HCT116 (cell line): ENCODE results near the gene CARD8. TPM values are rescaled to one million over a fixed set of nuclear protein-coding genes. Genes with fewer than 3 reads are reported as not detected.

Experiments
- ATAC-seq: fragments of 200-7000 bp; cut with Tn5 transposase; 2 replicates; pipeline ENCODE4 v1.9.1; 2020; ENCODE audit warnings: mild to moderate bottlenecking, moderate library complexity
- BruUV-seq: library from RNA; stranded (reverse); fragments of 400-500 nt; replicated peaks from 2 replicates; lab custom pipeline; 2021; lab: Mats Ljungman, UMichigan
- CTCF ChIA-PET: fragments of 300-600 bp; sonication (Branson Sonifier 250); formaldehyde crosslinking; loops from one replicate; lab custom pipeline; 2021; ENCODE audit warnings: antibody characterized with exemption; lab: Charles Lee
- POLR2A ChIA-PET: fragments of 300-600, 350-600 bp; sonication (Branson Sonifier 250); formaldehyde crosslinking; loops from one replicate; lab custom pipeline; 2021; ENCODE audit warnings: antibody characterized with exemption; lab: Charles Lee
- RAD21 ChIA-PET, 2 experiments: fragments of 300-600 bp; sonication (Branson Sonifier 250); formaldehyde crosslinking; loops; one replicate each; lab custom pipeline; 2023; ENCODE audit warnings: low total read pairs in 2 of 2; ENCODE audit not compliant: uncharacterized antibody in 2 of 2, unreplicated experiment in 2 of 2, low non-redundant PET in 1 of 2; lab: Charles Lee
- DNase-seq: peaks from one replicate; pipeline ENCODE4 v3.0.0-alpha.2; 2010; ENCODE audit warnings: low read depth, low spot score
- H2AFZ ChIP-seq: fragments of 200-600 bp; shearing (Covaris generic), sonication (generic); 2 replicates; pipeline ENCODE4 v1.6.1; 2017; ENCODE audit warnings: low read depth, mixed run types, mixed read lengths, antibody characterized with exemption, low read length; ENCODE audit not compliant: poor library complexity, severe bottlenecking
- H3K27ac ChIP-seq: 2 replicates; pipeline ENCODE4 v1.5.1; 2012; ENCODE audit warnings: low read depth, low read length
- H3K27me3 ChIP-seq: fragments of 200-600 bp; sonication (generic); 2 replicates; pipeline ENCODE4 v1.6.1; 2016; ENCODE audit warnings: mixed run types, low read length, mixed read lengths; ENCODE audit not compliant: insufficient read depth
- H3K36me3 ChIP-seq, 2 experiments: fragments of 200-500 bp in 1 of 2; fragments of 200-600 bp in 1 of 2; sonication (Bioruptor generic) in 1 of 2; sonication (generic) in 1 of 2; 2 replicates each; pipeline versions ENCODE4 v1.5.1 to v1.6.1; 2014 to 2016; ENCODE audit warnings: low read length in 2 of 2, inconsistent platforms in 1 of 2, mixed read lengths in 1 of 2, mixed run types in 1 of 2; ENCODE audit not compliant: insufficient read depth in 2 of 2, control insufficient read depth in 1 of 2
- H3K4me1 ChIP-seq, 2 experiments: fragments of 200-600 bp in 1 of 2; sonication (generic) in 1 of 2; 2 replicates each; pipeline versions ENCODE4 v1.5.1 to v1.6.1; 2012 to 2017; ENCODE audit warnings: low read length in 2 of 2, inconsistent platforms in 1 of 2, mild to moderate bottlenecking in 1 of 2, mixed read lengths in 1 of 2, mixed run types in 1 of 2, moderate library complexity in 1 of 2; ENCODE audit not compliant: insufficient read depth in 2 of 2, control insufficient read depth in 1 of 2
- H3K4me2 ChIP-seq: fragments of 200-600 bp; sonication (generic); 2 replicates; pipeline ENCODE4 v1.6.1; 2017; ENCODE audit warnings: mixed run types, low read length, mixed read lengths
- H3K4me3 ChIP-seq, 2 experiments: fragments of 200-600 bp in 1 of 2; sonication (generic) in 1 of 2; replicated peaks in 1 of 2; 2 replicates each; pipeline ENCODE4 v1.5.1; 2011 to 2016; ENCODE audit warnings: low read length in 2 of 2, control low read depth in 1 of 2, low read depth in 1 of 2, mild to moderate bottlenecking in 1 of 2, mixed read lengths in 1 of 2, mixed run types in 1 of 2
- H3K79me2 ChIP-seq: fragments of 200-600 bp; sonication (generic); 2 replicates; pipeline ENCODE4 v1.6.1; 2017; ENCODE audit warnings: mild to moderate bottlenecking, mixed run types, low read length, moderate library complexity, mixed read lengths; ENCODE audit not compliant: insufficient read depth
- H3K9ac ChIP-seq: fragments of 200-600 bp; sonication (generic); 2 replicates; pipeline ENCODE4 v1.6.1; 2016; ENCODE audit warnings: low read length, mixed read lengths
- H3K9me2 ChIP-seq: fragments of 200-600 bp; sonication (generic), shearing (Covaris generic); 2 replicates; pipeline ENCODE4 v1.6.1; 2017; ENCODE audit warnings: mixed run types, mild to moderate bottlenecking, moderate library complexity; ENCODE audit not compliant: insufficient read depth
- H3K9me3 ChIP-seq, 2 experiments: fragments of 200-500 bp in 1 of 2; fragments of 200-600 bp in 1 of 2; sonication (Bioruptor generic) in 1 of 2; sonication (generic) in 1 of 2; 2 replicates each; pipeline ENCODE4 v1.6.1; 2014 to 2017; ENCODE audit warnings: low read length in 2 of 2, mixed read lengths in 2 of 2, inconsistent platforms in 1 of 2, low read depth in 1 of 2, mild to moderate bottlenecking in 1 of 2, mixed run types in 1 of 2, moderate library complexity in 1 of 2; ENCODE audit not compliant: control insufficient read depth in 1 of 2, insufficient read depth in 1 of 2
- H4K20me1 ChIP-seq: fragments of 200-600 bp; sonication (generic), shearing (Covaris generic); 2 replicates; pipeline ENCODE4 v1.6.1; 2017; ENCODE audit warnings: mixed run types, mild to moderate bottlenecking, moderate library complexity; ENCODE audit not compliant: insufficient read depth
- ATF3 ChIP-seq: IDR thresholded peaks from 2 replicates; pipeline ENCODE4 v1.6.1; 2012
- CEBPB ChIP-seq: IDR thresholded peaks from 2 replicates; pipeline ENCODE4 v1.6.1; 2012; ENCODE audit warnings: low read depth
- CTCF ChIP-seq, 3 experiments: fragments of 200-600 bp in 1 of 3; sonication (generic) in 1 of 3; IDR thresholded peaks in 2 of 3; conservative IDR thresholded peaks in 1 of 3; 2 replicates each; pipeline ENCODE4 v1.5.1; 2012 to 2017; ENCODE audit warnings: low read depth in 2 of 3, low read length in 2 of 3, antibody characterized with exemption in 1 of 3, borderline replicate concordance in 1 of 3, control low read depth in 1 of 3, mild to moderate bottlenecking in 1 of 3, mixed read lengths in 1 of 3, mixed run types in 1 of 3, moderate library complexity in 1 of 3; ENCODE audit not compliant: insufficient read depth in 1 of 3
- EGR1 ChIP-seq: IDR thresholded peaks from 2 replicates; pipeline ENCODE4 v1.6.1; 2012; ENCODE audit warnings: low read depth
- ELF1 ChIP-seq: IDR thresholded peaks from 2 replicates; pipeline ENCODE4 v1.6.1; 2012; ENCODE audit warnings: low read depth, borderline replicate concordance
- EZH2 ChIP-seq: fragments of 200-600 bp; sonication (generic); IDR thresholded peaks from 2 replicates; pipeline ENCODE4 v1.6.1; 2017; ENCODE audit warnings: antibody characterized with exemption, mixed run types
- JUND ChIP-seq: IDR thresholded peaks from 2 replicates; pipeline ENCODE4 v1.6.1; 2012
- RAD21 ChIP-seq: IDR thresholded peaks from 2 replicates; pipeline ENCODE4 v1.6.1; 2012; ENCODE audit warnings: low read depth, mild to moderate bottlenecking
- SP1 ChIP-seq: IDR thresholded peaks from 2 replicates; pipeline ENCODE4 v1.6.1; 2012; ENCODE audit warnings: low read depth
- SRF ChIP-seq: IDR thresholded peaks from 2 replicates; pipeline ENCODE4 v1.6.1; 2012; ENCODE audit warnings: low read depth
- TCF7L2 ChIP-seq: IDR thresholded peaks from 2 replicates; pipeline ENCODE4 v1.7.0; 2011; ENCODE audit warnings: borderline replicate concordance, inconsistent platforms; ENCODE audit not compliant: insufficient read depth, insufficient read length; ENCODE audit errors: extremely low read depth
- YY1 ChIP-seq: IDR thresholded peaks from 2 replicates; pipeline ENCODE4 v1.6.1; 2011; ENCODE audit warnings: low read length, low read depth, moderate library complexity, mild to moderate bottlenecking; ENCODE audit not compliant: insufficient replicate concordance; ENCODE audit errors: extremely low read depth
- ZBTB33 ChIP-seq: IDR thresholded peaks from 2 replicates; pipeline ENCODE4 v1.6.1; 2011; ENCODE audit warnings: mild to moderate bottlenecking, low read length, moderate library complexity; ENCODE audit not compliant: insufficient replicate concordance; ENCODE audit errors: extremely low read depth
- ZNF274 ChIP-seq: fragments of 200-500 bp; sonication (Bioruptor generic); IDR thresholded peaks from 2 replicates; pipeline ENCODE4 v1.6.1; 2014; ENCODE audit warnings: mild to moderate bottlenecking, low read depth, low read length, inconsistent platforms
- intact Hi-C: fragments of 100-400 bp; cut with micrococcal nuclease; formaldehyde crosslinking; loops from 2 replicates; pipeline ENCODE4 v1.10.0; 2022
- total RNA-seq: library from RNA; stranded (reverse); gene quantifications from one replicate; pipeline ENCODE4 v1.2.1, GENCODE V29; 2021; ENCODE audit not compliant: unreplicated experiment

Gene CARD8
- total RNA-seq, 1 experiment from 2014 or later, result 17.5 TPM

GRCh38 chr19:48239120-48239519 lies 16.6 kb downstream of the CARD8 start:
- POLR2A ChIA-PET, result no interaction called here
- CTCF ChIA-PET, result no interaction called here
- Histone ChIP-seq H3K4me3 (no peak overlapping the region), H4K20me1 (no peaks in the 10 kb centered on the region), H3K9ac (no peak overlapping the region), H3K4me2 (peak overlapping the region; percentile 69), H3K9me3 (no peaks in the 10 kb centered on the region)
- ATAC-seq, result no peak
- DNase-seq, result no peak
- RAD21 ChIA-PET, result interaction anchor here in 1 of 2 experiments (1.0 kb wide), 1 partner anchor 35 kb away, joined by 3 read pairs; no protein-coding TSS in a partner anchor
- TF ChIP-seq YY1, result no peak
- TF ChIP-seq SRF, result no peak
- TF ChIP-seq ELF1, result no peak
- TF ChIP-seq ZBTB33, result no peak
- TF ChIP-seq, all 23 proteins: peak for 0
- Histone ChIP-seq H3K9me2 (no peaks in the 10 kb centered on the region), H2AFZ (no peak overlapping the region), H3K36me3 (no peaks in the 10 kb centered on the region), H3K27ac (no peak overlapping the region), H3K79me2 (no peaks in the 10 kb centered on the region), H3K27me3 (no peaks in the 10 kb centered on the region), H3K4me1 (peaks cover 11 to 13% of the 10 kb centered on the region in 2 experiments)
- no TSS peak for BruUV-seq
- intact Hi-C loops, result no loop called here

- Histone ChIP-seq H3K27me3 (no peaks in the 10 kb centered on the region), H3K79me2 (no peaks in the 10 kb centered on the region), H3K4me3 (no peak overlapping the region), H4K20me1 (no peaks in the 10 kb centered on the region), H3K9ac (no peak overlapping the region), H3K27ac (no peak overlapping the region), H2AFZ (no peak overlapping the region), H3K9me3 (no peaks in the 10 kb centered on the region), H3K4me2 (no peak overlapping the region), H3K9me2 (no peaks in the 10 kb centered on the region), H3K36me3 (no peaks in the 10 kb centered on the region; a peak in 1 of 4 replicates), H3K4me1 (peaks cover 11 to 13% of the 10 kb centered on the region in 2 experiments)
- ATAC-seq, result no peak
- CTCF ChIA-PET, result no interaction called here
- POLR2A ChIA-PET, result no interaction called here
- no TSS peak for BruUV-seq
- intact Hi-C loops, result no loop called here
- no peak for DNase-seq
- RAD21 ChIA-PET, result no interaction called here
- no peak for TF ChIP-seq ZNF274
- no peak for TF ChIP-seq SP1
- no peak for TF ChIP-seq EGR1
- no peak for TF ChIP-seq SRF
- TF ChIP-seq ELF1, result no peak
- no peak for TF ChIP-seq RAD21
- no peak for TF ChIP-seq CTCF (IDR thresholded peaks at IDR 0.05 in 2 of 3, conservative IDR thresholded peaks at IDR 0.05 in 1 of 3; ENCODE audit: borderline replicate concordance in 1 of 3, insufficient read depth in 1 of 3, low read depth in 2 of 3, low read length in 2 of 3)
- TF ChIP-seq ZBTB33, result no peak
- TF ChIP-seq EZH2, result no peak
- no peak for TF ChIP-seq ATF3
- TF ChIP-seq JUND, result no peak
- TF ChIP-seq TCF7L2, result no peak
- TF ChIP-seq CEBPB, result no peak
These were observed 18.7 kb downstream of the CARD8 start for GRCh38 chr19:48237057-48237456.
